Measurements from ENCODE around the gene PBX1.

PBX1 gene

DNA sequence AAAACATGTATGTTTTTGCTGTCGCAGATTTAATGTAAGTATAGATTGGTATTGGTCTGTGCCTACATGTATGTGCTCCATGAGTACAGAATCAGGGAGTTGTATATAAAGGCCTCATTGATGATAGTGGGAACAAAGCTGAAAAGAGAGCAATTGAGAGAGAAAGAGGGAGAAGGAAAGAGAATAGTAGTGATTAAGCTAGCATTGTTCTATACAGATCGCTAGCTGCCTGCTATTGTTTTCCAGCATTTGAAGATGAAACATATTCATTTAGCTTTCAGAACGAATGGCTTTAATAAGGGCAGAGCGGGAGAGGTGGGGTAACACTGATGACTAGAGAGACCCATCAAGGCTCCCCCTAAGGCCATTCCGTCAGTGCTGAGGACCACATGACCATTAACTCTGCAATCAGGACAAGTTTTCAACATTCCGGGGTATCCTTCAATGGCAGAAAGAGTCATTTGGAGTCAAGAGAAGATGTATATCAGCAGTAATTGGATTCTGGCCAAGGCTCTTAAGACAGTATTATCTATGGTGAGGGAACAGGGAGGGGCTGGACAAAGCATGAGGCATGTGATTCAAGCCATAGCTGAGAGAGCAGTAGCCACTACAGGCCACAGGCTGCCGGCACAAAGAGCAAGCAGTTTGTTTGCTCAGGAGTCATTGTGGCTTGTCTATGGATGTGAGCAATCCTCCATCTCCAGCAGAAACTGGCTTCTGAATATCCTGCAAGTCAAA, 176.5 kb downstream of the PBX1 start:
- DNase-seq, result no peak

DNA sequence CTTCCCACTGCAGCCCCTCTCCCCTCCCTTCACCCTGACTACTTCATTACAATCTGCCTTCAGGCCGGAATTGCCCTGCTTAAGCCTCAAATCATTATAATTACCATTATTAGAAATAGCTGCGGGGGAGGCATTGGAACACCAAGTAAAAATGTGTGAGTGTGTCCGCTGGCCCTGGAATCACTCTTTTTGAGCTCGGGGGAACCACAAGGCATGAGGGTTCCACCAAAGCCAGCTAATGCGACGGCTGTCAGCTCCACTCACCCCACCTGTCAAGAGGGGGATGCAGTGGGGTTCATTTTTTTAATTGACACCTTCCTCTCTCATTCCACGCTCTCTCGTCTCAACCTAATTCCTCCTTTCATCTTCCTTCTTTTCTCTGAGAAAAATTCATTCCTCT, 177.2 kb downstream of the PBX1 start:
- DNase-seq, result no peak

DNA sequence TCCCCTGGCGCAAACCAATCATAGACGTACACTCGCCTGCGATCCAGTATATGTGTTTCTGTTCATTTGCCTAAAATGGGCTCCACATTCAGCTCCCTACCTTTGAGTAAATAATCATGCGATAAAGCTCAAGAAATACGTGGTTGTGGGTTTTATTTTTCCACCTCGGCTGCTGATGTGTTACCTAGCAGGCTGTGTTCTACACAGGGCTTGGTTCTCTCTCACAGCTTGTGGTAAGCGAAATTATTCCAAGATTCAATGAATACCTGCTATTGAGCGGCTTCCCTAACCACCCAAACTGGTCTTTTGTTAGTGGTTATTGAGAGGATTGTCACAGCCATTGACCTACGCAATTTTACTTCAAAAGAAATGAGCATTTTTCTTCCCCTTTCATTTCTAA, 180.2 kb downstream of the PBX1 start:
- no peak for DNase-seq

DNA sequence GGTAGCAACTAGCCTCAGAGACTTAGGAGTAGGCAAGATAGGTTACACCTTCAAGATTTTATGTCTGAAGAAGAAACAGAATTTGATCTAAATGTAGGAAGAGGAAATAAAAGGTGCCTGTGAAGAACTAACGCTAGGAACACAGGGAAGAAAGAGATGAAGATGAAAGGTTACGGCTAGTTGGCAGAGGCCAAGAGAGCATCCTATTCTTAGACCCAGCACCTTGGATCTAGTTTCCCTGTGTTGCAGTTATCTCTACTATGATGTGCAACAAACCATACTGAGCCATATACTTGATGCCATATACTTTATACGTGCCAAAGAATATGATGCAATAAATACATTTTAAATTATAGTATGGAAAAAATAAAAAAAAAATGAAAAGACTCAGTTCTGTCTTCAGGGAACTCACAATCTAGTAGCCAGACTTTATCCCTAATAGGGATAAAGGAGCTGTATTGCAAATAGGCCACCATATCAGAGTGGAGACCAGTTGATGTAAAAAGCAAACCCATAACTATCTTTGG, 181.1 kb downstream of the PBX1 start:
- no peak for DNase-seq

DNA sequence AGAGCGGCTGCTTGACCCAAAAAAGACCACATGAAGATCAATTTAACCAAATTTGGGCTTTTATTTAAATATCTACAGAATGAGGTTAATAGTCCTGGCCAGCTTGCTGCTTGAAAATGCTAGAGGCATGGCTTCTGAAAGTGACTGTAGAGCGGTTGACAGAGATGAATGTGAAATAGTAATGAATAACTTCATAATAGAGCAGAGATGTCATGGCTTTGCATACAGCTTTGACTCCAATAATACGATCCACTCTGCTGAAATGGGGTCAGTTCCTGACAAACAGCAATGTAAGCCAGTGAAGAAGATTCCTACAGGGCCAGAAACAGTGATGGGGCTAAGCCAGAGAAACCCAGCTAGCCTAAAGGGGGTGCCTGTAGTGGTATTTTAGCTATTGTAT, 183.8 kb downstream of the PBX1 start:
- DNase-seq, result no peak

DNA sequence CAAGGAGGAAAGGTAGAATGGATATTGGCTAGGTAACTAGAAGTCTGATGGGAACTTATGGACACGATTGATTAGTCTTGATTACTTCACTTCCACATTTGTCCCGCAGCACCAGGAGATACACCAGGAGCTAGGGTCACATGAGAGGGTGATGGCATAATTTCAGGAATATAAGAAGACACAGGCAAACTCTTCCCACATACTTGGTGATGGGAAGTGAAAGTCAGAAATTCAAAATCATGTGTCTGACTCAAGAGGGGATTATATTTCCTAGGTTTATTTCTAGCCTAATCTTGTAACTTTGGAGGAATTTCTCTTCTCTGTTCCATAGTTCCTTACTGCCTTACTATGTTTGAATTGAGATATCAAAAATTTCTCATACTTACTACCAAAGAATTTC, 185.0 kb downstream of the PBX1 start:
- no peak for DNase-seq

DNA sequence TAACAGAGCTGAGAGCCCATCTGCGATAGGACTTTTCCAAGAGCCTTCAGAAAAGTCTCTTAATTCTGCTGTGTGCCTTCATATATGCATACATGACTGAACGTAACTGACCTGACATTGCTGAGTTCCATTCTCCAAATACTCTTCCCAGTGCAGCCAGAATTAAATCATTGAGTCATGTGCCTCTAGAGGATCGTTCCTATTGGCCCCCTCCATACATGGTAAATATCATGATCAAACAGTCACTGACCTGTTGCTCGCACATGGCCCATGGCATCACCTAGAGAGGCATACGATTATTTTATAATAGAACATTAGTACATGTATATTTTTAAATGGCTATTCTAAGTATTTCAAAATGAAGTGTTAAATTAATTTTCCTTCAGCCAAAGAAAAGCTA, 186.8 kb downstream of the PBX1 start:
- DNase-seq, result no peak

DNA sequence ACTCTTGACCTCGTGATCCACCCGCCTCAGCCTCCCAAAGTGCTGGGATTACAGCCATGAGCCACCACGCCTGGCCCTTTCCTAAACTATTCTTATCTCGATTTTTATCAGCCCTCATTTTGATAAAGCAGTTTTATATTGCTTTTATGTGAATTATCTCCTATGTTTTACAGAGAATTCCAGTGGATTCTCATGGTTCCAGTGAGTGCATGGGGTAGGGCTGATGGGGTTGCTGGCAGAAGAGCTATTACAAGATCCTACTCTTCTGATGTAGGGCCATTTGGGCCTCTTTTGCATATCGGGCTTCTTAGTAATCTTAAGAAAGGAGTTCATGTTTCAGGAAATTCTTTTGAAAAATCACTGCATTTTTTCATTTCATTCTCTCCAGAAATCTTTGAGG, 187.6 kb downstream of the PBX1 start:
- no peak for DNase-seq

DNA sequence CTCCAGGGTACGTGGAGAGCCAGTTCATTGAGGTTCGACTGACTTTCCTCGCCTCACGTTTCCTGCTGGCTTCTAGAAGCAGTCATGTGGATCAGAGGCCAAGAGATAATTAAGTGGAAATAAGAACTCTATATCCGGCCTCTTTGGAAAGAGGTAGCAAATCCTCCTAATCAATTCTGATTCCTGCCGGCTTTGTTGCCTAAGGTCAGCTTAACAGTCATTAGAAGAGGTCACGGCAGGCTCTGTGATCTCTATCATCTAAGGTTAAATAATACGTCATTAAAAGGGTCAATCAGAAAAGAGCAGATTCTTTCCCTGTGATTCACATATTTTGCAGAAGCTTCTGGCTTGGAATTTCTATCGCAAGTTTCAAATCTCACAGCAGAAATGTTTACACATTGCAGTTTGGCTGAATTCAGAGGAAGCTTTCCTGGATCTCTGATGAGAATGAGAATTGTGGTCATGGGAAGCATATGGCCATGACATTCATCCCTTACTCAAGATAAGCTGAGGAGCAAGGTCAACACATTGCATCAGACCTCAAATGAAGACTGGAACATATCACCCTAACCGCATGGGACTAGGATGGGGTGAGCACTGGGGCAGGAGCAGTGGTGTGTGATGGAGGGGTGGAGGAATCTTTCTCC, 189.4 kb downstream of the PBX1 start:
- no peak for DNase-seq

DNA sequence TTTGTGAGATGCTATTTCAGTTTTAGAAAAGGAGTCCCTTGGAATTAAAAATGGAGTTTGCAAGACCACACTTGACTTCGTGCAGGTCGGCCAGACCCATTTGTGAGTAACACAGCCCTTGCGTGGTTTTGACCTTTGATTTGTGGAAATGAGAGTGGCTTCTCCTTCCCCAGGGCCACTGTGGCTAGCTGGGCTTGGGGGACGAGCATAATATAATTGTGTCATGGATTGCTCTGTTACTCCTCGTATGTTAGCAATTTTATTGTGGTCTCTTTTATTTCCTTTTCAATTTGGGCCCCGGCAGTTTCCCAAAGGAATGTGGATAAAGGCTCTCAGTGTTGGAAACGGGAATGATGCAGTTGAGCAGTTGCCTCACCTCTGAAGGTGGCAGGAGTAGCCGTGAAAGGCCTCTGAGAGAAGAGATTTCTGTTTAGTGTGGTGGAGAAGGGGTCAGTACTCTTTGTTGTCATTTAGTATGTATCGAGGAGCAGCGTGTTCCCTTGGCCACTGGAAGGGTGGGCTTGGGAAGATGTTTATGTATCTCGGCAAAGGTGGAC, 194.6 kb downstream of the PBX1 start:
- DNase-seq, result no peak

DNA sequence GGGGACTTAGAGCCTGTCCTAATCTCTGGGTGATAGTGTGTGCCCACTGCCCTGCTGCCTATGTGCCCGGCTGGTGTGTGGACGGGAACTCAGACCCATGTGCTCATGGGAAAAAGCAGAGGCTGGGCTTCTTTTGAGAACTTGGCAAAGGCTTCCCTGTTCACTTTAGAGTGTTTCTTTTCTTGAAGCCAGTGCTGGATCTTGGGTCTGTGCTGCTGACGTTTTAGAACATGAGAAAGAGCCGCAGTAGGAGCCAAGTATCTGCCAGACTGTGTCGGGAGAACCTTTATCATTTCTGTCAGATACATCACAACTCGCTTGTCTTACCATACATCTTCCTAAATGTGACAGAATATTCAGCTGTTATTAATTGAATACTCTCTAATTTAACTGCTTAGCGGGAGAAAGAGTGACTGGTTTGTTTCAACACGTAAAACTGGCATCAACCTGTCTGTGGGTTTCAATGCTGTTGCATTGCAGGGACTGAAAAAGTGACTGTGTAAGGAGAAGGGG, 195.2 kb downstream of the PBX1 start:
- DNase-seq, result no peak

DNA sequence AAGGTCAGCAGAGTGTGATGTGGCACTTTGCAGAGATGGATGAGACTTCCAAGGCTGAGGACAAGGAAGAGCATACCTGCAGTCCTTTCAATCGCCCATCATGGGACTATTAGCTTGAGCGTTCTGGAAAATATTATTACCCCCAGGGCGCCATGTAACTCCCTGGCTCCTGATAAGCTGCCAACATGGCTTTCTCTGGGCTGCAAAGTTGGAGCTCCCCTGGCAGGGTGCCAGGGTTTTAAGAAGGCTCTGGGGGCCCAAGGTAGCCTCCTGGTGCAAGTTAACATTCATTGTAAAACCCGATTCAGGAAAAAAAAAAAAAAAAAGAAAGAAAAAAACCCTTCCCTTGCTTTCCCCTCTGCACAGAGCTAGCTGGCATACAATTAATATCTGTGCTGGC, 196.7 kb downstream of the PBX1 start:
- no peak for DNase-seq

DNA sequence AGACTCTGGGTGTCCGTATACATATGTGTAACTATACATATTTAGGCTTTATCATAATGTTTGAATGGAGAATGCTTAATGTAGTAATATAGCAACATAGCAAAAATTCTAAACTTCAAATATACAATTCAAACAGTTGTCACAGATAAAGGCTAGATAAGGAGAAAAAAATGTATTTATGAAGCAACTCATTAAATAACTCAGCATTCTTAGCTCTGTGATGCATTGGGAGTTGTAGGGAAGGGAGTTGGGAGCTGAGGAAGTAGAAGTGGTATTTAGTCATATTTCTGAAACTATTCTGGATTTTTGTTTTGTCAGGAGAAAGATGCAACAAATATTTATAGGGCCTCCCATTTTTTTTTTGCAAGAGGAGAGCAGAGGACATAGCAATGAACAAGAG, 197.8 kb downstream of the PBX1 start:
- DNase-seq, result no peak

DNA sequence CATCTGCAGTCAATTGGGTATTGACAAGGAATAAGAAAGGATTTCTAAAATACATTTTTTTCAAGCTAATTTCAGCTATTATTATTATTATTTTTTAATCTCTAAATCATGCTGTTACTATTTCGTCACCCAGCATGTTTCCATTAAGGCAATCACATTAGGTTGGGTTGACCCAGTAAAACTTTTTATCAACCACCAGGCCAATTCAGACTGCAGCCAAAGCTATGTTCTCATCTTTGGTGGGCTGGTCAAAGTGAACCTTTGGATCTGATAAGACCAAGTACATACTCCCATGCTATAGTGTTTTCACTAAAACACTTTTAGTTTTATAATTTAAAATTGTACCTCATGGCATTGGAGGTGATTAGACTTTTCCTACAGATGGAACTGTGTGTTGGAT, 198.6 kb downstream of the PBX1 start:
- DNase-seq, result no peak

DNA sequence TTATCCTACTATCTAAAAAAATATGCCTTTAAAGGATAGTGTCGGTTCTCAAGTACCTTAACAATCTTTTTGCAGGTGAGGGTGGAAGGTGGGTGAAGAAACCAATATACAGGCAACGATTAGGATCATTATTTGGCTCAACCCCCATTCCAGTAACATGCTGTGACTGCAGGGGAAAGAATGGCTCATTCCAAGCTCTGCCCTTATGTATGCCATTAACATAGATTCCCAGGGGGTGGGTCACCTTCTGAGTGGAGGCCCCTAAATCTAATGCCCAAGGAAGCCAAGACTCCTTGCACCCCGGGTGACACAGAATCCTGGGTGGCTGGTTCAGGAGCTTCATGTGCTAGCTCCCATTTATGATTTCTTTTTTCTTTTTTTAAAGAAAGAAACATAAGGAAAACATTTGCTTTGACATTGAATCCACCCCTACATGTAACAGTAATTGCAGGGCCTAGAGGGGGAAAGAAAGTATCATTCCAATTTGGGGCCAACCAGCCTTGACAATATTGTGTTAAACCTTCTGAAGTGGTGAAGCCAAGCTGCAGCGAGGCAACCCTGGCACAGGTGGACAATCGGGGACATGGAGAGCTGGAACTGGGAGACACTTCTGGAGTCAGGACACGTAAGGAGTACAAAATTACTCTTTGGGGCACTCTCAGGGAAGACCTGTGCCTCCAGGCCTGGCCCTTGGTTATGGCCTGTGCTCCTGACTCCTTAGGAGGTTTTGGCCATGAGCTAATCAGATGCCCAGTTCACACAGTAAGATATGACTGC, 200.3 kb downstream of the PBX1 start:
- DNase-seq, result no peak

DNA sequence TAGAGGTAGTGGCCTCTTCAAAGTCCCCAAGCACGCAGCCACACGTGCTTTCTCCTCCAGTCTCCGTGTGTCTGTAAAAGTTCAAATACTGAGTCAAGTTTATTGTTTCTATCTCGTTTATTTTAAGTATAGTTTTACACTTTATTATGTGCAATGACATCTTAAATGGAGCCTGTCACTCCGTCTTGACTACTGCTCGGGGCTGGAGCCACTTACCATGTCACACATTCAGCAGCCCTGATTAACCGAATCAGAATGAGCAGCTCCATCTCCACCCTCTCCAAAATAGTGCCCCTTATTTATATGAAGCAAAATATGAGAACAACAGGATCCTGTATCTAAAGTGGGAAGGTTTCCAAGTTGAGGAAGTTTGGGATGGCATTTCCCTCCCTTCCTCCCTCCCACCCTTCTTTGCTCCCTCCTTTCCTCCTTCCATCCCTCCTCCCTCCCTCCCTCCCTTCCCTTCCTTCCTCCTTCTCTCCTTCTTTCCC, 201.0 kb downstream of the PBX1 start:
- DNase-seq, result no peak

DNA sequence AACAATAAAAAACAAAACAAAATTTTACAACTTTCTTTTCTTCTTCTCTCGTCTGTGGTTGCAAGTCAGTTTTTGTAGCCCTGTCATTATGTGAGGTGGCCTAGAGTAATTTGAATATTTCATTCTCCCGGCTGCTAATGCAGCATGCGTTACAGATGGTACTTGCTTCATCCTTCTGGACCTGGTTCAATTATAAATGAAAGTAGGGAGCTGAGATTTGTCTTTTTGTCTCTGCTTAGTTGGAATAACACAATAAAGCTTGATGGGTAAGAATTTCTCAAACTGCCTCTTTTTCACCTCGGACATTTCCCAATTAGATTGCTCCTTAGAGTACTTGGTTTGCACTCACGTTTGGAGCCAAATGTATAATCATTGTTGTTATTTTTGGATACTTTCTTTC, 201.6 kb downstream of the PBX1 start:
- no peak for DNase-seq

DNA sequence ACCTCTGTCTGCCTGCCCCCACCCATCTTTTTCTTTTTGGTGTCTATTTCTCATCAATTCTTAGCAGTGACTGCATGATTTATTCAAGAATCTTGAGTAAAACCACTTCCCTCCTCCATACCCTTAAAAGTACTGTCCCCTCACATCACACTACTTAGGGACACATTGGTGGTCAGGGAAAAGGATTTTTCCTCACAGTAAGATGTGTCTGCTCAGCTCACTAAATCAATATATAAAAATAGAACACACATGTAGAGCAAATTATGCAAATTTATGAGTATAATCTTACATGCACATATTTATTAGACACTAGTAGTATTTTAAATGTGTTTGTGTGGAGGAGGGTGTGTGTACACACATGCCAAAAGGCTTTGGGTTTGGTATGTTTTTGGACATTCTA, 202.0 kb downstream of the PBX1 start:
- no peak for DNase-seq

DNA sequence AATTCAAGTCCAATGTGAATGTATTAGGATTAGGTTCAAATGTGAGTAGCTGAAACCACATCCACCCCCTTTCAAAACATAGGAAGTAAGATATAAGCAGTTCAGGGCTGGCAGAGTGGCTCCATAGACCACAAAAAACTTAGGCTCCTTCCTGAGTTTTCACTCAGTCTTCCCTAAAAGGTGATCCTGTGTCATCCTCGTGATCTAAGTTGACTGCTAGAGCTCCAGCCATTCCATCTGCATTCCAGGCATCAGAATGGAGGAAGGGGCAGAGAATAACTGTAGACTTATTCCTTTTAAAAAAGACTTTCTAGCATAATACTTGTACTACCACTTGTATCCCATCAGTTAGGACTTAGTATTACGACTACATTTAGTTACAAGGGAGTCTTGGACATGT, 204.1 kb downstream of the PBX1 start:
- no peak for DNase-seq

DNA sequence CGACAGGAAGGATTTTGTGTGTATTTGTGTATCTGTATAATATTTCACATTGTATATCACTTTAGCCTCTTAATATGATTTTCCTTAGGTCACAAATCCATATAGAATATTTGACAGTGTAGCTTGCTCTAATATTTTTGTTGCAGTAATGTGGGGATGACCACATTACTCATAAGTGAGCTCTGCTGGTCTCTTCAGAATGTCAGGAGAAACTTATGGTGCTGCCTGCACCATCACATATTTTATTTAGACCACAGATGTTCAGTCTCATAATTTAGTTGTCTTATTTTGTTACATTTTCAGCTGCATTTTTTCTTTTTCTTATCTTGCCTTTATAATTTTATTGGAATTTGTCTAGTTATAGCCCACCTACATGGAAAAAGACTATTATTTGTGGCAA, 205.3 kb downstream of the PBX1 start:
- no peak for DNase-seq

DNA sequence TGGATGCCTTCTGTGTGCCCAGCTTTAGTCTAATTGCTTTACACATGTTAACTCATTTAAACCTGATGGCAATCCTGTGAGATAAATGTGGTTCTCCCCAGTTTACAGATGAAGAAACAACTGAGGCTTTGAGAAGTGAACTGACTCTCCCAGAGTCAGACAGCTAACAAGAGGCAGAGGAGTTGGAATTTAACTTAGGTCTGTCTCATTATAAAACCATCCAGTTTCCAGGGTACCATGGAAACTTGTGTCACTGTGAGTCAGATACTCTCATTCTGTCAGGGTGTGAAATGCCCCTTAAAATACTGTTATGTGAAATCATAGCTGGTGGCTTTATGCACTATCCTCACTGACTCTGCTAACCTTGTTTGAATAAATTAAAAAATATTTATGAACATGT, 206.6 kb downstream of the PBX1 start:
- DNase-seq, result no peak

DNA sequence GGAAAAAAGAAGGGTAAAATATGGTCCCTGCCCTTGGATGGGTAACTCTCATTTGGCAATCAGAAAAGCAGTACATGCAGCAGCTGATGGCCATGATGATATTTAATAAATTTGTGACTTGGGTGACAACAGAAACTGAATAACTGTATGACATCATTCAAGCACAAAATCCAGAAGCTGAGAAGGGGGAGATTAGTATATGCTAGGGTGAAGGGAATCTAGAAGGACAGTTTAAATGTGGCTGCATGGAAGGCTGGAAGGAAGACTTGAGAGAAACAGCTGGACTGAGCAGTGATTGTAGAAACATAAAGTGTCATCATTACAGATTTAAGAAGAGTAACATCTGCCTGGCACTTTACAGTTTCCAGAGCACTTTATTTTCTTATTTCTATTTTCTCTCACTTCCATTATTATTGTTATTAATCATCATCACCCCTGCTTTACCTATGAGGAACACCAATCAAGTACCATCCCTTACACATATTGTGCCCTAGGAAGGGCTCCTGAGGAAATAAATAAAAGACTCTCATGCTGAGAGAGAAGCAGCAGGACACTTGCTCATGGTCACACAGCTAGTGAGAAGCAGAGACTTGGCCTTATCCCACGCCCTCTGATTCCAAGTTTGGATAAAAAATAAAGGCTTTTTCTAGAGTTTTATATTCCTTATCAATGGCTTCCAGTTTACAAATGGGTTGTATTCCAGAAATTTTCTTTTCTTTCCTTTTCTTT, 207.2 kb downstream of the PBX1 start:
- DNase-seq, result no peak
